T follicular helper cell (primary cell): ENCODE results near the gene MX2.
"Not testable (repeated sequence)": the region's sequence is repeated elsewhere in the genome, so short reads cannot be mapped to it uniquely, and the experiment has no call there.

Source experiments
- DNase-seq: peaks from one replicate; pipeline ENCODE4 v3.0.0-alpha.2; 2020; ENCODE audit warnings: low read depth

Gene MX2

DNA sequence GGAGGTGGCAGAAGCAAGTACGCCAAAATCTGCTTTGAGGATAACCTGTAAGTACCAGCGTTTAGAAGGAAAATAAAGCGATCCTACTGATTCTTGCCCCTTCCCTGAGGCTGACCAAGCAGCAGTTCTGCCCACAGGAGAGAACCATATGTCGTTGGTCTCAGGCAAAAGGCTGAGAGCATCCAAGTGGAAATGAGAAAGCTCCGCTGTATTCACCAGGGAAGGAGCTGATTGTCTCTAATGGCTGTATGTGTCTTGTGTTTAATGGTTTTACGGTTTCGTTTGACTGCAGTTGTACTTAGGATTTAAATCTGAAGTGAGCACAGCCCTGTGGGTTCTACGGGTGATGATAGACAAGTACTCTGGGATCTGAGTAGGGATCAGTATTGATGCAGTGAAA lies 23.4 kb upstream of the MX2 start:
- DNase-seq = no peak

DNA sequence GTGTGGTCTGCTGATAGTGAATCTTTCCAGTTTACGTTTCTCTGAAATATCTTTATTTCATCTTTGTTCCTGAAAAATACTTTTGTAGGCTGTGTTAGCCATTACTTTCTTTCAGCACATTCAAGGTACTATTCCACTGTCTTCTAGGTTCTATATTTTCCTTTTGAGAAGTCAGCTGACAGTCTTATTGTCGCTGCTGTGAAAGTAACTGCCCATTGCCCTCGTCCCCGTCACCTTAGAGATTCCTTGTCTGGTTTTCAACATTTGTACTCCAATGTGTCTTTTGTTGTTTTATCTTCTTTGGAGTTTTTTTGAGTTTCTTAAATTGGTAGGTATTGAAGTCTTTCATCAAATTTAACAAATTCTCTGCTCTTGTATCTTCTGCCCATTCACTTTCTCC lies 19.8 kb upstream of the MX2 start:
- DNase-seq = no peak

DNA sequence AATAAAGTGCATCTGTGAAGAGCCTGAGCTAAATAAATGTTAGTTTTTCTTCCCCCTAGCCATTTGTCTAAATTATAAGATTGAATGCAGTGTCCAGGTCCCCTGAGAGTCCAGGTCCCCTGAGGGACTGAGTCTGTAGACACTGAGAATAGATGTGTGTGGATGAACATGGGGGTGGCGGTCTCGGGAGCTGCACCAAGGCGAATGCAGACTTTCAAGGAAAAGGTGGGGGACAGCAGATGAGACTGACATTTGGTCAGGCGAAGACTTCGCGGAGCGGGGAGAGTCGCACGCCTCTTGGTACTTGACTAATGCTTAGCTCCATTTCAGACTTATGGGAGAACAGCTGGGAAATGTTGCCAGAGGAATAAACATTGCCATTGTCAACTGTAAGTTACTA lies 17.7 kb upstream of the MX2 start:
- DNase-seq = no peak

DNA sequence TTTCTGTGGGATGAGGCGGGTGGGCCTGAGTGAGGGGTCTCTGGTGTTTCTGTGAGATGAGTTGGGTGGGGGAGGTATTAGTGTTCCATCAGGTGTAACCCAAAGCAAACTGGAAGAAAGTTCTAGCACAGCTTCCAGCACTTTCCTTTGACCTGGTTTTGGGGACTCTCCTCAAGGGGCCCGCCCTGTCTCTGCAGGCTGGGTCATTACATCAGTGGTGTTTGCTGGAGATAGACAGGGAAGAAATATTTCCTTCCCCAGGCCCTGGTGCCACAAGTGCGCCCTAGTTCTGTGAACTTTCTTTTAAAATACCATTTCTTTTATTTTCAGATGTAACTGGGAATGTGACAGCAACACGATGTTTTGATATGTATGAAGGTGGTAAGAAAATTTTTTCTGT lies 16.5 kb upstream of the MX2 start:
- DNase-seq = no peak

DNA sequence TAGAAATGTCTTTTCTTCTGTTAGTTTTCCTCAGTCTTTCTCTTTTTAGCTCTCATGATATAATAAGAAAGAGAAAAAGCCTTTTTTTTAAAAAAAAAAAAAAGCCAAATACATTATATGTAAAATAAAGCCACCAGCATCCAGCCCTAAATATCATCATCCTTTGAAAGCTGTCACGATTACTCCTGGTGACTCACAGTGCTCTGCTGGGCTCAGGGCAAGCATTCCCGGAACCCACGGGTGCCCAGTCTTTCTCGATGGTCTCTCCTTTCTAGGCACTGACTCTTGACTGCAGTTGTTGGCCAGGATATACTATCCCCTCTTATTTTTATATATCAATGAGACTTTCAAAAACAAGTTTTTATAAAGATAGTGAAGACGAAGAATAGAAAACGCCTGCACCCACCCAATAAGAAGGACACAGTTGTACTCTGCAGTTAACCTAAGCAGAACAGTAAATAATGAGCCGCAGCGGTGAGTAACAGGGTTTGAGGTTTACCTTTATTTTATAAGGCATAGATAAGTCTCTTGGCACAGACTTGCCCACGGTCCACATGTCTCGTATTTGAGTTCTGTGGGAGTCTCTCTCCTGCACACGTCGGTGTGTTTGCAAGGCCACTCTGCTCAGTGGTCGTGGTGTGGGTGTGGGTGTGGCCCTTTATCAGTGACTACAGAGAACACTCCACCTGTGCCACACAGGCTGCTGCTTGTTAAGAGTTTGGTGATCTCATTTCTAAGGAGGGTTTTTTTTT lies 15.7 kb upstream of the MX2 start:
- DNase-seq = no peak

DNA sequence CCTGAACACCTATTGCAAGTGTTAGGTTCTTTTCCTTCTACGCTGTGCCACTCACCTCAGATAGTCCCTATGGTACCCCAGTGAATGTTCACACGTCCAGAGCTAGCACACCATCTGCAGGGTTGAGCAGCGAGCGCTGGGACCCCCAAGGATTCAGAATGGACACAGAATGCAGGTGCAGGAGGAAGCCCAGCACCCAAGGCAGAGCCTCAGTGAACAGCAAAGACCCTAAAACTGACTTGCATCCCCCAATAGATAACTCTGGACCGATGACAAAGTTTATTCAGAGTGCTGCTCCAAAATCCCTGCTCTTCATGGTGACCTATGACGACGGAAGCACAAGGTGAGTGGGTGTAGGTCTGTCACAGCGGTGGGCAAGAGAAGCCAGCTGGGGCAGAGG lies 15.1 kb upstream of the MX2 start:
- DNase-seq = no peak

DNA sequence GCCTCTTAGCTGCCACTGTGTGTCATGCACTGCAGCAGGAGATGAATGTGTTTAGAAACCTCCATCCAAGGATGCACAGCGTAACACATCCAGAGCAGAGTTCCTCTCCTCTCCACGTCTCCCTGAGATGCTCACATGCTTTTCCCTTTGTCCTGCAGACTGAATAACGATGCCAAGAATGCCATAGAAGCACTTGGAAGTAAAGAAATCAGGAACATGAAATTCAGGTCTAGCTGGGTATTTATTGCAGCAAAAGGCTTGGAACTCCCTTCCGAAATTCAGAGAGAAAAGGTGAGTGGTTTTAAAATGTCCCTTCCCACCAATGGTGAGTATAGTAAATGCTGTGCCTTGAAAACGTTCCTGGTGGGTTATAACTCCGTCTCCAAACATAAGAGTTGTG lies 13.4 kb upstream of the MX2 start:
- no peak for DNase-seq

DNA sequence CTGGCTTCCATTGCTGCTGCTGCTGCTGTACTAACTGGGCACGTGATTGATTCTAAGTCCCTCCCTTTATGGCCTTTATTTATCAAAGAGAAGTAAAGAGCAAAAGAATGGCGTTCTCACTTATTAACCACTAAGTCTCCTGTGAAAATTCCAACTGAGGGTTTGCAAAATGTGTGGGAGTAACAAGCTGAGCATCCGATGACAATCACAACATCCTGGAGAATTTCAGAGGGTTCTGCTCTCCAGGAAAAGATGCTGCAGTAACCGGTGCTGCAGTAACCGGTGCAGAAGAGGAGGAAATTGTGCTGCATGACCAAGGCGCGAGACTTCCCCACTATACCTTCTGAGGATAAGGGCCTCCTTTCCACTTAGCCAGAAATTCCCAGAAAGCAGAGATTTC lies 12.7 kb upstream of the MX2 start:
- DNase-seq = no peak

DNA sequence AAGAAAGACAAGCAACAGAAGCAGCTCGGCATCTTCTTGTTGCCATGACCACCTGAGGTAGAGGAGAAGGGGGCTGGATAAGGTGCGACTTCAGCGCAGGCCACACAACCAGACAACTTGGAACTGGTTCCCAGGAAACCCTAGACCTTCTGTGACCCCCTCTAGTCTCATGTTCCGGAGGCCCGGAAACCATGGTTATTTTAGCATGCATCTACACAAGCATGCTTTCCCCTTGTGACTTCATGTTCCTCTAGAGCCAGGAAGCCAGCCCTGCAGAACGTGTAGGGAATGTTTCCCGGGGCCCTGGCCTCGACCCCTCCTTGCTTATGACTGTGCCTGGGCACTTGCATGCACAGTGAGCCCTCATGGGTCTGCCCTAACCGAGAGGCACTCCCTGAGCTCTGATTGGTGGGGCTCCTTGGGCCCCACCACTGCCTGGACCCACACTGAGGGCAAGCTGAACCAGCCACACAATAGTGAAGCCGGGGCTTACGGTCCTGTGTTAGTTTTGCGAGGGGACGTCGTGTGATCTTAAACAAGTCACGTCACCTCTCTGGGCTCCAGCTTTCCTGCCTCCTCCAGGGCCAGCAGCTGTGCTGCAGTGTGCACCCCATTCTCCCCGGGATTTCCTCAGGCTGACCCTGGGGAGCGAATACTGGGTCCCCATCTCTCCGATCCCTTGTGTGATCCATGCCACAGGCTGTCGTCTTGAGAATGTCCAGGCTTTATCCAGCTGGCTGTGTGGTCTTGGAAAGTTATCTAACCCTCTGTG lies 12.0 kb upstream of the MX2 start:
- no peak for DNase-seq

DNA sequence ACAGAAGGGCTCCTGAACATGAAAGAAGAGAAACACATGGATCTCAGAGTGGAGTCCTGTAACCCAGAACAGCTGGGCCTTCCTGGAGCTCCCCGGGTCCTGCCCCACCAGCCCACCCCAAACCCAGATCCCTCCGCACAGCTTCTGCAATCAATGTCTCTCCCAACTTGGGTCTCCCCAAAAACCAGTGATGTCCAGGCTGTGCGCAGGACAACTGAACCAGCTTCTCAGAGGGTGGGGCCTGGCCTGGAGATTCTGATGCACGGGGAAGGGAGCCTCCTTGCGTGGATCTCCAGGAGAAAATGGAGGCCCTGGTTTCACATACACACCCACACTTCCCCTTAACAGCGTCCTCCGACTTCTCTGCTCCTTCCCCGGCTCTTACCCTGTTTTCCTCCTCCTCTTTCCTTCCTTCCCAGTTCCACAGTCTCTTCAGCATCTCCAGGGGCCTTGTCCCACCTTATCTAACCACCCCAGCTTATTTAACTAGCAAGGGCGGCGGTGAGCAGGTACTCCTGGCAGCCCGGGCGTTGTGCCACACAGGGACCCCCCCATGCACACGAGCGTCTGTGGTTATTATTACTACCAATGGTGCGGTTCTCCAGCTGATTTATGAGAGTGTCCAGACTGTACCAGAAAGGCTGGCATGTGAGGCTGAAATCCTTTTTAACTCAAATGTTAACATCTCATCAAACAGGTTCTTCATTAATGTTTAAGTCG lies 11.2 kb upstream of the MX2 start:
- DNase-seq = no peak

DNA sequence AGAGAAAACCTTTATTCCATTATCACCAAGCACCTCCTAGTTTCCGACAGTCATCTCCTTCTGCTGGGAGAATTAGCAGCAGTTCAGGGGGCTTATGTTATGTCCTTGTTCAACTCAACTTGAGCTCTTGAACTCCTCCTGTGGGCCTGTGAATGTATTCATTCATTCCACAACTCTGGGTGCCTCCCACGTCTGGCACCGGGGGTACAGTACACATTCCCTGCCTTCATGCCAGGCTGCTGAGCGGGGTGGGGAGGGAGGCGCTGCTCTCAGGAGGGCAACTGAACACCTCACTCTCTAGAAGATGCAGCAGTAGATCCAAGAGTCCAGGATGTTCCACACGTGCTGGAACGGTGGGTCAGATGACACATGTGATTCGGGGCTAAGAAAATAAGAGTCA lies 4.3 kb upstream of the MX2 start:
- DNase-seq = no peak

DNA sequence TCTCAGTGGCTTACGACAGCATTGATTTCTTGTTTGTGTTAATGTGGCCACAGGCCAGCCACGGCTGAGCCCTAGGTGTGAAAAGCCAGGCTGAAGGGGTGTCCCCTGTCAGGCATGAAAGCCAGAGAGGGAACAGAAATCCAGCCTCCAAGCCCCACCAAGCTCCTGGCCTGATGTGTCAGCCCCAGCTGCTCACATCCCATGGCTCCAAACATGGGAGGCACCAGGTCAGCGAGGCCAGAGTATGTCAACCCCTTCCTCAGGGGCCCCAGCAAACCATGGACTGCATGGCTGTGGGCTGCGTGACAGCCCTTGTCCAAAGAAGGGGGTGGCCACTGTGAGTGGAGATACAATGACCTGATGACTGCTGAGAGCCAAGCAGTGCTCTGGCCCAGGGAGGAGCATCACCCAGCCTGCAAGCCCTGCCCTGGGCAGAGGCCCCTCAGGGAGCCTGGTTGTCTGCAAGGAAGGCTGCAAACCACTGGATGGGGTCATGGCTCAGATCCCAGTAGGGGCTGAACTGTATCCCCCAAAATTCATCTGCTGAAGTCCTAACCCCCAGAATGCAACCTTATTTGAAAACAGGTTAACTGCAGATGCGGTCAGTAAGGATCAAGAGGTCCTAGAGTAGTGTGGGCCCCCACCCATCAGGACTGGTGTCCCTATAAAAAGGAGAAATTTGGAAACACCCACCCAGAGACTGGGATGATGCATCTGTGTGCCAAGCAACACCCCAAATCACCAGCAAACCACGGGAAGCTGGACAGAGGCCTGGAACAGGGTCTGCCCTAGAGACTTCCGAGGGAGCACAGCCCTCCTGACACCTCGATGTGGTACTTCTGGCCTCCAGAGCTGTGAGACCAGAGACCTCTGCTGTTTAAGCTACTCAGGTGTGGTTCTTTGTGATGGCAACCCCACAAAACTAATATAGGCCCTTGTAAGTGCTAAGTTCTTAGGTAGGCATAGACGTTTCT lies 3.3 kb upstream of the MX2 start:
- no peak for DNase-seq

DNA sequence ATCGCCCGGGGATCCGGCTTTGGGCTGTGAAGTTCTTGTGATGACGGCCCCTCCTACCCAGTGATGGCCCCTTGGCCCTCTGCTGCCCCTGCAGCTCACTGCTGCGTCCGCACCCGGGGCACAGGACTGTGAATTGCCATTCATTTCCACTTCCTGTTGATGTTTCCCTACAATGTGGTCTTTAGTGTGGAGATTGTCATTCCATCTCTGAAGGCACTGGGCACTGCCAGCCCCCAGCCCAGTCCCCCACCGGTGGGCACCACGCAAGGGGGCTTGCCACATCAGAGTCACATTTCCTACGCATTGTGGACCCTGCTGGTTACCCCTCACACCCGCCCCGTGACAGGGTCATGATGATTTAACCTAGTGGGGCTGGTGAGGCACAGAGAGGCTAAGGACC lies 2.5 kb upstream of the MX2 start:
- no peak for DNase-seq

DNA sequence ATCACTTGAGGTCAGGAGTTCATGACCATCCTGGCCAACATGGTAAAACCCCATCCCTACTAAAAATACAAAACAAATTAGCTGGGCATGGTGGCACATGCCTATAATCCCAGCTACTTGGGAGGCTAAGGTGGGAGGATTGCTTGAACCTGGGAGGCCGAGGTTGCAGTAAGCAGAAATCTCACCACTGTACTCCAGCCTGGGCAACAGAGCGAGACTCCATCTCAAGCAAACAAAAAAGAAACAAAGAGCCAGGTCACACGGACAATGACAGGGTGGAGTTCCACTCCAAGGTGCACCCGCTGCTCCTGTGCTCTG lies 2.1 kb upstream of the MX2 start:
- DNase-seq = not testable (repeated sequence)

DNA sequence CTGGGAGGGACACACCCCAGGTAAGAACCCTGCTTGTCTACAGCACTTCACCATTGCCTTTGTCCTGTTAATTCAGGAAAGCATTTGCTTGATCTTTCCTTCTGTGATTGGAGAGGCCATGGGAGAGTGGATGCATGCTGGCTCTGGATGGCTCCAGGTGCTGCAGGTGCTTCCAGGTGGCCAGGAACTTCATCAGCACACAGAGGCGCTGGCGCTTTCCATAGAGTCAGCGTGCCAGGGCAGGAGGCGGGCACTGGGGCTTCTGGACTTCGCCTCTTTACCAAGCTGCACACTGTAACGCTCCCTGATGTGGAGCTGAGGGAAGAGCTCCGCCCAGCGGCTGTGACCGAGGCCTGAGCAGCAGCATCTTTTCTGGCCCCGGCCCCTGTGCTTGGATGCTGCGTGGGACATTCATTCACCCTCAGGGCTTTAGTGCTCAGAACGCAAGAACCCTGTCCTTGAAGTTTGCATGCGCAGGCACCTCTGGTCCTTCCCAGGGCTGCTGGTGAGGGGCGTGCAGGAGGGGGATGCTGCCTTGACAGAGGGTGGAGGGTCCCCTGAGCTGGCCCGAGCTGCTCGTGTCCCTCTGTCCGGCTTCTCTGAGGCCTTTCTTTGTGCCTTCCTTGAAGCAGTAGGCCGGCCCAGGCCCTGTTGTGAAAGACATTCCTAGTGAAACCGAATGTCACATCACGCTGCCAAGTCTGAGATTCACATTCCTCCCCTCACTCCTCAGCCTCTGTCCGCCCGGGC lies 1.6 kb upstream of the MX2 start:
- DNase-seq = no peak

DNA sequence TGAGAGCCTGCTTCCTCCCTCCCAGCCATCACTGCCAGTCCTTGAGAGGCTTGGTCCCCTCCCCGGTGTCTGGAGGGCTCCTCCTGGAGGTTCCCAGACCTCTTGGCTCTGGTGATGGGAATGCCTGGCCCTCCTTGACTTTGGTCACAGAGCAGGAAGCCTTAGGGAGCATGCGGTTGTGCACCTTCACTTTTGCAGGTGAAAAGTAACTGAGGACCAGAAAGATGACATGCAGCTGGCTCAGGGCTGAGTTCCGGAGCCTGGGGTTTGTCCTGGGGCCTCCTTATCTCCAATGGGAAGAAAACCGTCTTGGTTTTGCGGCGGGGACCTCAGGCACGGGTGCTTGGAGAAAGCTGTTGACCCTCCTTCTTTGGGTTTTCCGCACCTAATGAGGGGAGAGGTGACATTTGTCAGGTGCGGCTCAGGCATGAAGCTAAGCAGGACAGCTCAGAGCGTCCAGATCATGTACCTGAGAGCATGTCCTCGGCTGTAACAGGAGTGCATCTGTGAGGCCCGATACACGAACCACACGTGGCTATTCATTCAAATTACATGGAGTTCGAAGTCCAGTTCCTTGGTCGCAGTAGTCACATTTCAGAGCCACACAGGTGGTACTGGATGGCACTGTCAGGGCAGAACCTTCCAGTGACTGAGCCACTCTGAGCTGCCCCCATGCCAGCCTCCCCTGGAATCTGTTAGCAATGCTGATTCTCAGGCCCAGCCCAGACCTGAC lies 608 bp upstream of the MX2 start:
- no peak for DNase-seq

DNA sequence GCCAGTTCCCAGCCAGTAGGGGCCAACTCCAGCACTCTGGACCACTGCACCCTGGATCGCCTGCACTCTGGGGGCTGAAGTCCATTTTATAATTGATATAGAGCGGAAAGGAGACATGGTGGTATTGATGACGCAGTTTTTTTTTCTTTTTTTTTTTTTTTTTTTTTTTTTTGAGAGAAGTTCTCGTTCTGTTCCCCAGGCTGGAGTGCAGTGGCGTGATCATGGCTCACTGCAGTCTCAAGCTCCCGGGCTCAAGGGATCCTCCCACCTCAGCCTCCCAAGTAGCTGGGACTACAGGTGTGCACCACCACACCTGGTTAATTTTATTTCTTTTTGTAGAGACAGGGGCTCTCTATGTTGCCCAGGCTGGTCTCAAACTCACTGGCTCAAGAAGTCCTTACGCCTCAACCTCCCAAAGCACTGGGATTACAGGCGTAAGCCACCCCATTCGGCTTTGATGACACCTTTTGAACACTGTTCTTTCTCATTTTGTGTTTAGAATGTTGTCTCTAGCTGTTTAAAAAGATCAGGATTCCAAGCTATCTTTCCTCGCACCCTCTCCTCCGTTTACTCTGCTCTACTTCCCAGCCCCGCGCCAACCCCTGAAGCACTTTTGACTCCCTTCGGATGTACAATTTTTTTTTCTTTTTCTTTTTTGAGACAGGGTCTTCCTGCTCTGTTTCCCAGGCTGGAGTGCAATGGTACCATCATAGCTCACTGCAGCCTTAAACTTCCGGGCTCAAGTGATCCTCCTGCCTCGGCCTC lies 960 bp downstream of the MX2 start:
- no peak for DNase-seq

DNA sequence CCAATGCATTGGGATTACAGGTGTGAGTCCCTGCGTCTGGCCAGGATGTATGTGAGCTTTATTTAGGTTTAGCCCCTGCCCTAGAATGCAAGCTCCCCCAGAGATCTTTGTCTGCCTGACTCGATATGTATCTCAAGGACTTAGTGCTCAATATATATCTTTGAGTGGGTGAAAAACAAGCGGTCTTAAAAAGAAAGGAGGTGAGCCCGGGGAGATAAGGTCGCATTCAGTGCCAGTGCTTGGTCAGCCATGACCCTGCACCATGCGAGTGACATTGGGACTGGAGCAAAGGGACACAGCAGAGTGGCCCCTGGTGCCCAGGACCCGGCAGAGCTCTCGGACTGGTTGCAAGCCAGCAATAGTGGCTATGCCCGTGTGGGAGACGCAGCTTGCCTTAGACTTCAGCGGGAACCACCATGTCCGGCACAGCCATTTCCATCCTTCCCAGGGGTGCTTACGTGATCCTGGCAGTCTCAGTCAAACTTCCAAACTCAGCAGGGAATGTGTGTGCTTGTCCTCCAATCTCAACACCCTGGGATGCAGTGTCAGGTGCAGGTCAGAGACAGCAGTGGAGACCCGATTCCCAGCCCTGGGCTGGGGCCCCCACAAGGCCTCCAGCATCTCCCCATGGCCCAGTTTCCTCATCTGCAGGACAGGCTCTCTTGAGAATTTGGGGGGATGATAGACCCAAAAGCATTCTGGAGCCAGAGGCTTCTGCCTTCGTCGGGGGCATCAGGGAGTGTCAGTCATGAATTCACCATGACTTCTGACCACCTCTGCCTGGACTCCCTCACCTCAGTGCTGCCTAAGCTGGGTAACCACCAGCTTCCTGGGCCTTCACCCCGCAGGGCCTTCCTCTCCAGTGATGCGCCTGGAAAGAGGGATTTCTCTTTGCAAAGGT lies 1.8 kb downstream of the MX2 start:
- no peak for DNase-seq

DNA sequence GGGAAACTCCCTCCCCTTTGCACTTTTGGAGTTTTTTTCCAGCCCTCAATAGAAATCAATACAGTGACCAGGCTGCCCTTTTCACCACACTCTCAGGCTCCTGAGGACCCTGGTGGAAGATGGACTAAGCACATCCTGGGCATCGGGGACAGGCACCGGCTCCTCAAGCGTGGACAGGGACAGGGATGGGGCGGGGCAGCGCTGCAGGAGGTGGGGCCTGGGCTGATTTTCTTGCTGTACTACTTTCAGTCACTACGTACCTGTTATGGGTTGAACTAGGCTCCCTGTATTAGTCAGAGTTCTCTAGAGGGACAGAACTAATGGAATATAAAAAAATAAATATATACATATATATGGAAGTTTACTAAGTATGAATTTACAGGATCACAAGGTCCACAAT lies 2.5 kb downstream of the MX2 start:
- DNase-seq = no peak
